ENCODE measurements around the gene HSPB1.
A peak's percentile ranks its signal among the peaks of the same experiment; 100 is the strongest.
"Not testable (repeated sequence)": the region's sequence is repeated elsewhere in the genome, so short reads cannot be mapped to it uniquely, and the experiment has no call there.

The HSPB1 gene

DNA sequence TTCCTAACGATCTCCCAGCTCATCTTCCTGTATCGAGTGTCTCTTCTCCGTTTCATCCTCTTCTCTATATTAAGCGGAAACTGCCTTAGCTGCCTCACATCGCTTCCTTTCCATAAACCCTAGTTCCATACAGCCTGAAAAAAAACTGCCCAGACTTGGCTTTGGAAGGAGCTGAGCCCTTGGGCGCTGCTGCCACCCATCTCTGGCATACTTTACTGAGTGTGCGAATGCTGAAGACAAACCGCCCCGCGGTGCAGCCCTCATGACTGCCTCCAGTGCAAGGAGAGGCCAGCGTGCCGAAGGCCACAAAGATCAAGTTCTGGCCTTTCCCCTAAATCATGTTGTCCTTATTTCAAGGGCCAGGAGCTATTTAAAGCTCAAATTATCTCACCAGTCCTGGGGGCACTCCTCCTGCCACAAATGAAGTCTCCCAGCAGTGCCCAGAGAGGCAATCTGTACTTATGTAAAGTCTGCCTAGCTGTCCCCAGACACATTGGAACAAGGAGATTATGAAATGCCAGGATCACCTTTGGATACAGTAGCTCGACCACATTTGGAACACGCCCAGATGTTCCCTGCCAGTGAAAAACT, 31.1 kb downstream of the HSPB1 start:
- H3K4me1 ChIP-seq (ENCODE audit: control insufficient read depth, insufficient read depth, low read length): 0 out of 2 replicates have a peak, but pooled peaks cover 3% of the 10 kb centered on the region
- no peak overlapping the region for H3K4me3 ChIP-seq (ENCODE audit: low read depth, low read length)
- no peaks in the 10 kb centered on the region for H3K9me3 ChIP-seq (ENCODE audit: control insufficient read depth, insufficient read depth, low read depth, low read length)
- H3K36me3 ChIP-seq (ENCODE audit: control insufficient read depth in 2 of 2, insufficient read depth in 1 of 2, low read length in 2 of 2): peaks cover 0 to 31% of the 10 kb centered on the region in 2 experiments; a peak in 2 of 3 replicates
- POLR2A ChIA-PET: interaction anchor here (0.9 to 1.2 kb wide), 2 partner anchors 8 to 25 kb away, joined by 3 to 7 read pairs; partner anchors contain the start of gene YWHAG
- TF ChIP-seq FEZF1 (tag by site-specific recombination; IDR thresholded peaks at IDR 0.05): no peak
- H3K27ac ChIP-seq (ENCODE audit: extremely low read depth, low read depth, low read length): no peak overlapping the region
- CTCF ChIA-PET: interaction anchor here (0.6 to 1.0 kb wide), 3 partner anchors 20 to 25 kb away, joined by 3 read pairs; partner anchors contain the start of gene YWHAG

- Histone ChIP-seq H3K36me3 (ENCODE audit: control insufficient read depth in 2 of 2, insufficient read depth in 1 of 2, low read length in 2 of 2) (peaks cover 0 to 22% of the 10 kb centered on the region in 2 experiments; a peak in 2 of 3 replicates), H3K9me3 (ENCODE audit: control insufficient read depth, insufficient read depth, low read depth, low read length) (no peaks in the 10 kb centered on the region), H3K27ac (ENCODE audit: extremely low read depth, low read depth, low read length) (no peak overlapping the region), H3K4me3 (ENCODE audit: low read depth, low read length) (no peak overlapping the region), H3K4me1 (ENCODE audit: control insufficient read depth, insufficient read depth, low read length) (0 out of 2 replicates have a peak, but pooled peaks cover 3% of the 10 kb centered on the region)
- ChIA-PET POLR2A (interaction anchor here (1.2 kb wide), 1 partner anchor 24 kb away, joined by 7 read pairs; the partner anchor contains the start of gene YWHAG), CTCF (interaction anchor here (1.0 kb wide), 1 partner anchor 23 kb away, joined by 3 read pairs; no protein-coding TSS in a partner anchor)
- no peak for TF ChIP-seq ZNF555 (tag by site-specific recombination; conservative IDR thresholded peaks at IDR 0.05)
- TF ChIP-seq ZNF785 (tag by site-specific recombination; IDR thresholded peaks at IDR 0.05): no peak
- no peak for TF ChIP-seq KLF10 (tag by site-specific recombination; IDR thresholded peaks at IDR 0.05)
- TF ChIP-seq ZNF23 (tag by site-specific recombination; IDR thresholded peaks at IDR 0.05; ENCODE audit: borderline replicate concordance): no peak
- no peak for TF ChIP-seq ZNF354C (tag by site-specific recombination; IDR thresholded peaks at IDR 0.05; ENCODE audit: borderline replicate concordance, low read depth)
- peak; percentile 83; the same call in 1 of the 2 replicates for TF ChIP-seq ZNF121 (tag by site-specific recombination; IDR thresholded peaks at IDR 0.05)
- no peak for TF ChIP-seq ZNF362 (tag by site-specific recombination; IDR thresholded peaks at IDR 0.05)
- no peak for TF ChIP-seq ZNF221 (tag by site-specific recombination; IDR thresholded peaks at IDR 0.05; ENCODE audit: borderline replicate concordance)
- no peak for TF ChIP-seq GFI1B (tag by site-specific recombination; IDR thresholded peaks at IDR 0.05)
These were observed 32.0 kb downstream of the HSPB1 start for GRCh38 chr7:76334320-76334967.

DNA sequence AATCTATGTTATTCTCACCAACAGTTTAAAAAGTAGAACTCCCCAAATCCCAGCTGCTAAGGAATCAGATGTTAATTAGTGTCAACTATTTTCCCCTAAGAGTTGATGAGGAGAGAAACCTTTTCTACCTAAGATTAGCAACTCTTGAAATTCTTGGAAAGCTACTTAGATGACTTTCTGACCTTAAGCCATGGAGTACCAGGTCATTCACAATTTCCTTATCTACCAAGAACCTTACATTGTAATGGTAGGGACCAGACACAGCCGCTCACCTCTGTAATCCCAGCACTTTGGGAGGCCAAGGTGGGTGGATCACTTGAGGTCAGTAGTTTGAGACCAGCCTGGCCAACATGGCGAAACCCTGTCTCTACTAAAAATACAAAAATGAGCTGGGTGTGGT, 32.9 kb downstream of the HSPB1 start:
- POLR2A ChIA-PET: interaction anchor here (0.6 kb wide), 1 partner anchor 15 kb away, joined by 5 read pairs; no protein-coding TSS in a partner anchor
- CTCF ChIA-PET; H3K4me3 ChIP-seq (ENCODE audit: low read depth, low read length); H3K27ac ChIP-seq (ENCODE audit: extremely low read depth, low read depth, low read length); H3K4me1 ChIP-seq (ENCODE audit: control insufficient read depth, insufficient read depth, low read length); H3K9me3 ChIP-seq (ENCODE audit: control insufficient read depth, insufficient read depth, low read depth, low read length): not testable (repeated sequence)
- H3K36me3 ChIP-seq (ENCODE audit: control insufficient read depth in 2 of 2, insufficient read depth in 1 of 2, low read length in 2 of 2): peaks cover 3 to 13% of the 10 kb centered on the region in 2 experiments; a peak in 2 of 3 replicates

GRCh38 chr7:76336094-76336493, 33.6 kb downstream of the HSPB1 start:
- ChIA-PET POLR2A (interaction anchor here (0.6 kb wide), 1 partner anchor 16 kb away, joined by 5 read pairs; no protein-coding TSS in a partner anchor), CTCF (no interaction called here)
- Histone ChIP-seq H3K36me3 (ENCODE audit: control insufficient read depth in 2 of 2, insufficient read depth in 1 of 2, low read length in 2 of 2) (peaks cover 3 to 11% of the 10 kb centered on the region in 2 experiments; a peak in 2 of 3 replicates), H3K4me1 (ENCODE audit: control insufficient read depth, insufficient read depth, low read length) (0 out of 2 replicates have a peak, but pooled peaks cover 3% of the 10 kb centered on the region), H3K9me3 (ENCODE audit: control insufficient read depth, insufficient read depth, low read depth, low read length) (no peaks in the 10 kb centered on the region), H3K27ac (ENCODE audit: extremely low read depth, low read depth, low read length) (no peak overlapping the region), H3K4me3 (ENCODE audit: low read depth, low read length) (no peak overlapping the region)
- TF ChIP-seq ZNF302 (tag by site-specific recombination; IDR thresholded peaks at IDR 0.05; ENCODE audit: low read depth) (no peak), ZSCAN30 (tag by site-specific recombination; IDR thresholded peaks at IDR 0.05) (no peak), ZNF747 (tag by site-specific recombination; IDR thresholded peaks at IDR 0.05) (no peak), ZNF157 (tag by site-specific recombination; IDR thresholded peaks at IDR 0.05) (no peak), ZNF19 (tag by site-specific recombination; IDR thresholded peaks at IDR 0.05; ENCODE audit: low read depth) (no peak)
